Parathyroid adenoma (tissue), 2 donors: ENCODE data around the gene FLNB.

ENCODE experiments used
- H2AFZ ChIP-seq: fragments of 300-600 bp; sonication (generic); one replicate; pipeline ENCODE4 v1.7.0; 2017; ENCODE audit warnings: antibody characterized with exemption, mild to moderate bottlenecking
- H3K27ac ChIP-seq: fragments of 300-600 bp; sonication (generic); one replicate; pipeline ENCODE4 v1.7.0; 2017
- H3K27me3 ChIP-seq: fragments of 300-600 bp; sonication (generic); one replicate; pipeline ENCODE4 v1.7.0; 2017; ENCODE audit warnings: low read length; ENCODE audit not compliant: control insufficient read depth, insufficient read depth
- H3K36me3 ChIP-seq: fragments of 300-600 bp; sonication (generic); one replicate; pipeline ENCODE4 v1.7.0; 2017; ENCODE audit warnings: low read length; ENCODE audit not compliant: control insufficient read depth, insufficient read depth
- H3K4me1 ChIP-seq: fragments of 300-600 bp; sonication (generic); one replicate; pipeline ENCODE4 v1.7.0; 2017; ENCODE audit warnings: control low read depth
- H3K4me2 ChIP-seq: fragments of 300-600 bp; sonication (generic); one replicate; pipeline ENCODE4 v1.7.0; 2017; ENCODE audit warnings: low read length
- H3K4me3 ChIP-seq: fragments of 300-600 bp; sonication (generic); one replicate; pipeline ENCODE4 v1.7.0; 2017; ENCODE audit warnings: low read depth, low read length
- H3K79me2 ChIP-seq: fragments of 300-600 bp; sonication (generic); one replicate; pipeline ENCODE4 v1.7.0; 2017; ENCODE audit warnings: control low read depth
- H3K9ac ChIP-seq: fragments of 300-600 bp; sonication (generic); one replicate; pipeline ENCODE4 v1.7.0; 2017; ENCODE audit warnings: mild to moderate bottlenecking
- H3K9me3 ChIP-seq: fragments of 300-600 bp; sonication (generic); one replicate; pipeline ENCODE4 v1.7.0; 2017; ENCODE audit warnings: low read length; ENCODE audit not compliant: control insufficient read depth
- CTCF ChIP-seq: fragments of 300-600 bp; sonication (generic); IDR thresholded peaks from one replicate; pipeline ENCODE4 v1.7.0; 2017; ENCODE audit warnings: antibody characterized with exemption, mild to moderate bottlenecking
- donor health status: primary hyperparathyroidism.

The FLNB gene

GRCh38 chr3:58104151-58104550 is 95.9 kb downstream of the FLNB start:
- Histone ChIP-seq H2AFZ (peak overlapping the region; percentile 35), H3K4me2 (peak overlapping the region; percentile 33), H3K4me1 (peaks cover 35% of the 10 kb centered on the region), H3K79me2 (no peaks in the 10 kb centered on the region), H3K36me3 (no peaks in the 10 kb centered on the region), H3K9ac (no peak overlapping the region), H3K9me3 (no peaks in the 10 kb centered on the region), H3K27me3 (no peaks in the 10 kb centered on the region), H3K27ac (peak overlapping the region; percentile 62), H3K4me3 (no peak overlapping the region)
- no peak for TF ChIP-seq CTCF

GRCh38 chr3:58104712-58105111 is 96.5 kb downstream of the FLNB start:
- peak overlapping the region; percentile 62 for H3K27ac ChIP-seq
- H3K4me3 ChIP-seq: no peak overlapping the region

GRCh38 chr3:58105196-58105595 is 97.0 kb downstream of the FLNB start:
- Histone ChIP-seq H3K9me3 (no peaks in the 10 kb centered on the region), H3K4me1 (peaks cover 35% of the 10 kb centered on the region), H3K27me3 (no peaks in the 10 kb centered on the region), H3K4me2 (no peak overlapping the region), H3K27ac (no peak overlapping the region), H3K36me3 (no peaks in the 10 kb centered on the region), H3K4me3 (no peak overlapping the region), H3K9ac (no peak overlapping the region), H2AFZ (no peak overlapping the region), H3K79me2 (no peaks in the 10 kb centered on the region)
- TF ChIP-seq CTCF: no peak

More at GRCh38 chr3:58104712-58105111, 96.5 kb downstream of the FLNB start:
- H2AFZ ChIP-seq: no peak overlapping the region
- H3K27me3 ChIP-seq: no peaks in the 10 kb centered on the region
- H3K9me3 ChIP-seq: no peaks in the 10 kb centered on the region
- no peak overlapping the region for H3K4me2 ChIP-seq
- TF ChIP-seq CTCF: no peak
- no peaks in the 10 kb centered on the region for H3K79me2 ChIP-seq
- peaks cover 35% of the 10 kb centered on the region for H3K4me1 ChIP-seq
- H3K36me3 ChIP-seq: no peaks in the 10 kb centered on the region
- no peak overlapping the region for H3K9ac ChIP-seq

- Histone ChIP-seq H2AFZ (no peak overlapping the region), H3K4me3 (no peak overlapping the region), H3K9me3 (no peaks in the 10 kb centered on the region), H3K79me2 (no peaks in the 10 kb centered on the region), H3K9ac (no peak overlapping the region), H3K27ac (no peak overlapping the region), H3K4me2 (no peak overlapping the region), H3K27me3 (no peaks in the 10 kb centered on the region), H3K4me1 (peaks cover 36% of the 10 kb centered on the region), H3K36me3 (no peaks in the 10 kb centered on the region)
- no peak for TF ChIP-seq CTCF
Measured at GRCh38 chr3:58106061-58106460, 97.8 kb downstream of the FLNB start.

- Histone ChIP-seq H3K4me2 (no peak overlapping the region), H2AFZ (no peak overlapping the region), H3K36me3 (no peaks in the 10 kb centered on the region), H3K4me3 (no peak overlapping the region), H3K4me1 (peaks cover 42% of the 10 kb centered on the region), H3K9me3 (no peaks in the 10 kb centered on the region), H3K27me3 (no peaks in the 10 kb centered on the region), H3K79me2 (no peaks in the 10 kb centered on the region), H3K27ac (no peak overlapping the region), H3K9ac (no peak overlapping the region)
- no peak for TF ChIP-seq CTCF
Measured at GRCh38 chr3:58106640-58107039, 98.4 kb downstream of the FLNB start.
